IPS-15b (cell line): ENCODE results near the gene GPC6.

Source experiments
- H3K27me3 ChIP-seq: one replicate; pipeline ENCODE4 v1.6.1; 2013; ENCODE audit warnings: low read length; ENCODE audit not compliant: control insufficient read depth, insufficient read depth
- H3K36me3 ChIP-seq: one replicate; pipeline ENCODE4 v1.6.1; 2013; ENCODE audit warnings: low read length; ENCODE audit not compliant: control insufficient read depth, insufficient read depth
- H3K4me1 ChIP-seq: one replicate; pipeline ENCODE4 v1.6.1; 2013; ENCODE audit warnings: mild to moderate bottlenecking, low read length; ENCODE audit not compliant: control insufficient read depth, insufficient read depth
- H3K4me3 ChIP-seq: one replicate; pipeline ENCODE4 v1.5.1; 2013; ENCODE audit warnings: low read depth, low read length
- H3K9ac ChIP-seq: one replicate; pipeline ENCODE4 v1.6.1; 2013; ENCODE audit warnings: low read depth, mild to moderate bottlenecking, low read length
- H3K9me3 ChIP-seq: one replicate; pipeline ENCODE4 v1.6.1; 2013; ENCODE audit warnings: mild to moderate bottlenecking, low read length; ENCODE audit not compliant: control insufficient read depth, insufficient read depth

The GPC6 gene

DNA sequence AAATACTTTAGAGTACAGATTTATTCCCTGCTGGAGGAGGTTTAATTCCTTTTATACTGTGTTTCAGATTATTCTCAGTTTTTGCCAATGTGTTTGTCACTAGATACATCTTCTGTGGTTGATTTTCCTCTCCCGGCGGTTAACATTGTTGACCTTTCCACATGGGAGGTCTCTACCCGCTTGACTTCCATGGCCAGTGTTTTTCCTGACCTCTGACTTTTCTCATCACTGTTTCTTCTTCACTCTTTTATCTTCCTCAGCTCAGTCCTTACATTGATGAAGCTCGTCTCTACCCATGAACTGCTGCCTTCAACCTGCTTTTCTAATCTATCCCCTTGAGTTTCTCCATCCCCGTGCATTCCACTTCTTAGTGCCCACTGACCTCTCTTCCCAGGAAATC lies 517.4 kb downstream of the GPC6 start:
- Histone ChIP-seq H3K9ac (no peak overlapping the region), H3K4me1 (no peaks in the 10 kb centered on the region), H3K36me3 (no peaks in the 10 kb centered on the region), H3K4me3 (no peak overlapping the region), H3K27me3 (no peaks in the 10 kb centered on the region), H3K9me3 (no peaks in the 10 kb centered on the region)

DNA sequence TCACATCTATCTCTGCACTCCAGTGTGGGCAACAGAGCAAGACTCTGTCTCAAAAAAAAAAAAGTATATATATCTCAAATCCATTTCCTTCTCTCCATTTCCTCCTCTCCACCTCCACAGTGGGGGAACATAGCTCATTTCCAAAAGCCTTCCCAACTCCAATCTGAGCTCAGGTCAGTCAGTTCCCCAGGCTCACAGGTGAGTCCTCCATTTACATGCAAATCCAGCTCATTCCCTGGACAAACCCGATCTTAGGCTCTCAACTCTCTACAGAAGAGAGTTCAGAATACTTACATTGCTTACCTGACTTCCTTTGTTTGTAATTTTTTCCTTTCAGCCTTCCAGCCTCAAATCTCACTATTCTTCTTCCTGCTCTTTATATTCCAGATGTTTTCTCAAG lies 518.3 kb downstream of the GPC6 start:
- H3K4me3 ChIP-seq, result no peak overlapping the region
- H3K4me1 ChIP-seq, result no peaks in the 10 kb centered on the region
- no peaks in the 10 kb centered on the region for H3K9me3 ChIP-seq
- H3K27me3 ChIP-seq, result no peaks in the 10 kb centered on the region
- H3K36me3 ChIP-seq, result no peaks in the 10 kb centered on the region
- H3K9ac ChIP-seq, result no peak overlapping the region

DNA sequence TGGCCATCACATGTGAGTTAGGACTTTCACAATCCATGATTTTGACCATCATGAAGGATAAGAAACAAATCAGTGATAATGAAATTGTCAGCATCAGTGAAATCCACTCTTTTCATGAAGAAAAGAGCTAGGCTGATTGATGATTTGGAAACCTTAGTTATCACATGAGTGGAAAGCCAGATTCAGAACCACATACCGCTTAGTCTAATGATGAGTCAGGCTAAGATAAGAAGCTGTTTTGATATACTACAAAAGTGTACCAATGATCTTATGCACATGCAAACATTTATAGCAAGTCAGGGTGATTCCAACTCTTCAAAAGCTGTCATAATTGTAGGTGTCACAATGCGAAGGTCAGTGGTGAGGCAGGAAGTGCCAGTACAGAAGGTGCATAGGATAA lies 519.3 kb downstream of the GPC6 start:
- Histone ChIP-seq H3K9ac (no peak overlapping the region), H3K4me3 (no peak overlapping the region), H3K9me3 (no peaks in the 10 kb centered on the region), H3K4me1 (no peaks in the 10 kb centered on the region), H3K36me3 (no peaks in the 10 kb centered on the region), H3K27me3 (no peaks in the 10 kb centered on the region)

DNA sequence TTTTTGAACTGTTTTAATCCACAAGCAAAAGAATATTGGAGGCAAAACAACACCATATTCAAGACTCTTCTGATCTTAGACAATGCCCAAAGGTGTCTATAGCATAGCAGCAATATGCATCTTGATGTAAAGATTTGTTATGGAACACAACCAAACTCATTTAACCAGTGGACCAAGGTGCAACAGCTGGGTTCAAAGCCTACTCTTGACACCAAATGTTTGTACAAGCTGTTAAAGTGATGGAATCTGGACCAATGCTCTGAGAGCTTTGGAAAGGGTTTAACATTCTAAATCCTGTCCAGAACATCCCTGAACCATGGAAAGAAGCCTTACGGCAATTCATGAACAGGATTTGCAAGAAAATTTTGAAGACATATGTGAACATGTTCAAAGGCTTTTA lies 520.0 kb downstream of the GPC6 start:
- no peak overlapping the region for H3K4me3 ChIP-seq
- no peaks in the 10 kb centered on the region for H3K9me3 ChIP-seq
- no peak overlapping the region for H3K9ac ChIP-seq
- H3K27me3 ChIP-seq, result no peaks in the 10 kb centered on the region
- H3K4me1 ChIP-seq, result no peaks in the 10 kb centered on the region
- H3K36me3 ChIP-seq, result no peaks in the 10 kb centered on the region

DNA sequence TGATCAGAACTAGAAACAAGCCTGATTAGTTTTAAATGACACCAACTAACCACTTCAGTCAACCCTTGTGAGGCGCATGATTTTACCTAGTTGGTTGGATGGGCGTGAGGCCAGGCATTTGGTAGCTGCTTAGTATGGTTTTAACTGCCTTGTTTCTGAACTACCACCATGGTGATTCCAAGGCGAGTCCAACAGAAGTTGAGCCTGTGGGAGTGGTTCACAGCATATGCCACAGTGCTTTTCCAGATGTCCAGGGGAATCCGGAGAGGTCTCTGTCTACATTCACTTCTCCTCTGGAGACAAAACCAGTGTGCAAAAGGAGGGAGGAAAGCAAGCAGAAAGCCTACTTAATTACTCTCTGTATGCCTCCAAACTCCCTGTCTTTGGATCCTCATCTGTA lies 524.1 kb downstream of the GPC6 start:
- H3K9ac ChIP-seq, result no peak overlapping the region
- no peaks in the 10 kb centered on the region for H3K9me3 ChIP-seq

DNA sequence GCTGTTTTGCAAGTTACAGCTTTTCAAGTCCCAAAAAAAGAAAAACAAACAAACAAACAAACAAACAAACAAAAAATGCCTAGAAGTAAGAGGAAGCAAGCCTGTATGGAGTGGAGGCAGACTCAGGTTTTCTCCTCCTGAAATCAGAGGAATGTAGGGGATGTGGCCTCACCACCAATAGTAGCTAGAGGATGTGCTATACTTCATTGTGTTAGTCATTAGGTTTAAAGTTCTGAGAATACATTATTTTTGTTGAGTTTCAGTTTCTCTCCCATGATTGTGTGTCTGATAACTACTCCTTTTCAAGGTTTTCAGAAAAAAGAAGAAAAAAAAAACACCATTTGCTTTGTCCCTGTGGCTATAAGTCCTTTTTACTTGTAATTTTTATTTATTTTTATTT lies 524.5 kb downstream of the GPC6 start:
- no peaks in the 10 kb centered on the region for H3K9me3 ChIP-seq
- H3K27me3 ChIP-seq, result no peaks in the 10 kb centered on the region
- H3K4me3 ChIP-seq, result no peak overlapping the region
- no peaks in the 10 kb centered on the region for H3K36me3 ChIP-seq
- no peaks in the 10 kb centered on the region for H3K4me1 ChIP-seq
- no peak overlapping the region for H3K9ac ChIP-seq

More for the DNA sequence above, 524.1 kb downstream of the GPC6 start:
- Histone ChIP-seq H3K4me3 (no peak overlapping the region), H3K4me1 (no peaks in the 10 kb centered on the region), H3K36me3 (no peaks in the 10 kb centered on the region), H3K27me3 (no peaks in the 10 kb centered on the region)

DNA sequence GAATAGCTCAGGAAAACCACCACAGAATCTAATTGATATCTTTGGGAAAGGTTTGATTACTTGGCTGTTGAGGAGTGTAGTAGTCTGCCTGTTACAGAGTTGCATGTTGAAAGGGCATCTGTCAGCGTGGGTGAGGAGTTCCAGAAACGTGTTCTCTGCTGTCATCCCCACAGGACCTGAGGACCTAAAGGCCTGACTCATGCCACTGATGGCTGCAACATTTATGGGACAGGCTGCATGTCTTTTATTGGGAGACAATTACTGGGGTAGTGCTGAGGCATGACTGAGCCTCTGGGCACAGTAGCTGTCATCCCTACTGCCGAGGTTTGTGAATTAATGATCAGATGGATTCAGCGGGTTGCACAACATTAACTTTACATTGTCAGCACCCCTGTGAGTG lies 525.9 kb downstream of the GPC6 start:
- Histone ChIP-seq H3K4me1 (no peaks in the 10 kb centered on the region), H3K9ac (no peak overlapping the region), H3K4me3 (no peak overlapping the region), H3K27me3 (no peaks in the 10 kb centered on the region), H3K9me3 (no peaks in the 10 kb centered on the region), H3K36me3 (no peaks in the 10 kb centered on the region)

DNA sequence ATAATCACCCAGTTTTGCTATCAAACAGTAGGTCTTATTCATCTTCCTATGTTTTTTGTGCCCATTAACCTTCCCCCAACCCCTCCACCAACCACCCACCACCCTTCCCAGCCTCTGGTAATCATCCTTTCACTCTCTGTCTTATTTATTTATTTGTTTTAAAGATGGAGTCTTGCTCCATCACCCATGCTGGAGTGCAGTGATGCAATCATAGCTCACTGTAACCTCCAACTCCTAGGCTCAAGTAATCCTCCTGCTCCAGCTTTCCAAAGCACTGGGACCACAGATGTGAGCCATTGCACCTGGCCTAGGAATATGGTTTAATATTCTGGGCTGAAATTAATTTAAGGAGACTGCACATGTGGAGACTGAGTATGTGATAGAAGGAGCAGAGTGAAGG lies 527.0 kb downstream of the GPC6 start:
- H3K36me3 ChIP-seq, result no peaks in the 10 kb centered on the region
- H3K27me3 ChIP-seq, result no peaks in the 10 kb centered on the region
- no peak overlapping the region for H3K4me3 ChIP-seq
- no peak overlapping the region for H3K9ac ChIP-seq
- no peaks in the 10 kb centered on the region for H3K4me1 ChIP-seq
- H3K9me3 ChIP-seq, result no peaks in the 10 kb centered on the region

DNA sequence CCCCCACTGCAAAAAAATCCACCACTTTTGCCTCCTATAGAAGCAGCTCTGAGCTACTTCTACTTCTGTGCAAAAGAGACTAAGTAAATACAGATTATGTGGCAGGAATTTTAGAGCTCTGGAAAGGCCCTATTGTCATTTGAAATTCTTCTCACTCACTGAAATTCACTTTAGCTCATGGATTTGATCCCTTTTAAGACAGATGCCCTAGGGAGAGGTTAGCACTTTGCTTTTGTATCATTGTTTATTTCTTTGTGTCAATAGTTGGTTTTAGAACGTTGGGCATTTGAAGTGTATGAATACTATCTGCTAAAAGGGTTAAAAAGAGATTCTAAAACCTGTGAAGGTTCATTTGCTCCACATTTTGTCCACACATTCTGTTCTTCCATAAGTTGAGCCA lies 528.7 kb downstream of the GPC6 start:
- Histone ChIP-seq H3K36me3 (no peaks in the 10 kb centered on the region), H3K4me1 (no peaks in the 10 kb centered on the region), H3K27me3 (no peaks in the 10 kb centered on the region), H3K4me3 (no peak overlapping the region), H3K9me3 (no peaks in the 10 kb centered on the region), H3K9ac (no peak overlapping the region)

DNA sequence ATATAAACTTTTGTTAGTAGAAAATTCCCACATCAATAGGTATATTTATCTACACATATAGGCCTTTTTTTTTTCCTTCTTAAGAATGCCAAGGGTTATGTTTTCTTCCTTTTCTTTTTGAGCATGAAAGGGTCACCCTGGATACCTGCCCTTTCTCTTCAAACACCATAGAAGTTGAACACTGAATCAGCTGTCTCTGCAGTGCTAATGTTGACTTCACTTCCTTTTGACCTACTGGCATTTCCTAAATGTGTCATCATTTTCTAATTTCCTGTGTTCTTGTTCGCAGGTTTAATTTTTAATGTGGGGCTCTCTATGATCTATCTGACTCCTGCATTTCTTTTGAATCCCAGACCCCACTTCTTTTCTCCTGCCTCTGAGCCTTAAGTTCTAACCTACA lies 532.0 kb downstream of the GPC6 start:
- Histone ChIP-seq H3K4me3 (no peak overlapping the region), H3K9ac (no peak overlapping the region), H3K27me3 (no peaks in the 10 kb centered on the region), H3K9me3 (no peaks in the 10 kb centered on the region), H3K36me3 (no peaks in the 10 kb centered on the region), H3K4me1 (no peaks in the 10 kb centered on the region)

DNA sequence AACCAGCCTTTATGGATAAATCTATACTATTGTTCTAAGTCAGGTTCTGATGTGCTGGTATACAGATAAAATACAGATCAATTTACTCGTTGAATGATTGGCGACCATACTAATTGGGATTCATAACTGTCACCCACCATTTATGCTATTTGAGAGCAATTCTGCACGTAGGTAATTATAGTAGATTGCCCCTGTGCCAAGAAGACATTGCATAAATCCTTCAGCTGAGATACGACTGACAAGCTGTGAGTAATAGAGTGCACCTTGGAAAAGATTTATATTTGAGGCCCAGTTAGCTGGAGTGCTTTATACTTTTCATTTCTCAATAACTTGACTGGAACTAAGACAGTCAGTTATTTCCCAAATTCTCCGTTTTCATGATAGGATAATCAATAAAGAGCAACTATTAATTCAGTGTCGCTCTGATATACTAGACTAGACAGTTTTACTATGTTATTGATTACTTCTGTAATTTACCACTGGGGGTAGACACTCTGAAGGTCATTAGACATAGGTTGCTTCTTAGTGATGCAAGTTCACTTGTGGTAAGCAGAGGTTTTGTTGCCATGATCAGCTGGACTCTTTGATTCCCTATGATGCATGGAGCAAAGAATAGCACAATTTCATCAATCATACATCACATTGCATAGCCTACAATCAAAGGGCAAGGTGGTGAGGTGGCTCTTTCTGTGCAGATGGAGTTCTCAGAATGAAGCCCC lies 536.3 kb downstream of the GPC6 start:
- Histone ChIP-seq H3K36me3 (no peaks in the 10 kb centered on the region), H3K9me3 (no peaks in the 10 kb centered on the region), H3K4me3 (no peak overlapping the region), H3K4me1 (no peaks in the 10 kb centered on the region), H3K27me3 (no peaks in the 10 kb centered on the region), H3K9ac (no peak overlapping the region)

DNA sequence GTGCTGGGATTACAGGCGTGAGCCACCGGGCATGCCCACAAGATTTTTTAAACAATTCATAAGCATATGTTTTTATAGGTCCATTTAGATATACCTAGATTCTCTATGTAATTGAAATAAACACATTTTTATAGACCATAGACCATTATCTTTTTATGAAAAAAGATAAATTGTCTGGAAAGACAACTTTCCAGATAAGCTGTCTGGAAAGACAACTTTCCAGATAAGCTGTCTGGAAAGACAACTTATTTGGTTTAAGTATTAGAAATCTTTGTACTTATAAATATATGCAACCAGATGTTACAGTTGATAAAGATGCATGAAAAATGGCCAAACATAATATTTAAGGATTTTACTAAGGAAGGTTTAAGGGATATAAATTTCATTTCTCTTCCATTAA lies 538.5 kb downstream of the GPC6 start:
- H3K4me3 ChIP-seq, result no peak overlapping the region
- H3K27me3 ChIP-seq, result no peaks in the 10 kb centered on the region
- no peaks in the 10 kb centered on the region for H3K4me1 ChIP-seq
- no peaks in the 10 kb centered on the region for H3K36me3 ChIP-seq
- no peak overlapping the region for H3K9ac ChIP-seq
- H3K9me3 ChIP-seq, result no peaks in the 10 kb centered on the region
